ENCODE measurements around the gene SNAPC4.

DNA sequence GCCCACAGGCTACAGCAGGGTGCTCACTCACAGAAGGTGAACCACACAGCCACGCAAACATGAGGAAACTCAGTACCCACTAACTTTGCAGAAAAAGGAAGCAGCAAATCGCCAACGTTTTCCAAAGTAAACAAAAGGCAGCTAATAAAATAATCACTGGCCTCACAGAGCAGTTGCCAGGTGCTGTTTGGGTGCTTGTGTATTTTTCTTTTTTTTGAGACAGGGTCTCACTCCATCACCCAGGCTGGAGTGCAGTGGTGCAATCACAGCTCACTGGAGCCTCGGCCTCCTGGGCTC, 3.8 kb downstream of the SNAPC4 start:
- TF ChIP-seq REST (IDR thresholded peaks at IDR 0.05; ENCODE audit: borderline replicate concordance) (no peak), CTCF (IDR thresholded peaks at IDR 0.05; ENCODE audit: poor library complexity, severe bottlenecking) (no peak), EP300 (conservative IDR thresholded peaks at IDR 0.05; ENCODE audit: poor library complexity, severe bottlenecking) (no peak), EZH2 (IDR thresholded peaks at IDR 0.05; ENCODE audit: borderline replicate concordance, insufficient read depth, low read length, poor library complexity, severe bottlenecking) (no peak)

All from neural cell (in vitro differentiated cells).